H1 (cell line): Measurements from ENCODE around the gene LTF. TPM values are rescaled to one million over a fixed set of nuclear protein-coding genes. Genes with fewer than 3 reads are reported as not detected.

Experiments
- CHD7 ChIP-seq: fragments of 300-600 bp; sonication (generic); IDR thresholded peaks from 2 replicates; pipeline ENCODE4 v1.7.1; 2012; ENCODE audit warnings: low read length, moderate library complexity, mild to moderate bottlenecking, inconsistent platforms; ENCODE audit not compliant: insufficient replicate concordance
- SP1 ChIP-seq: IDR thresholded peaks from 2 replicates; pipeline ENCODE4 v1.6.1; 2011; ENCODE audit warnings: low read depth, low read length
- polyA plus RNA-seq, 7 experiments: library from polyadenylated mRNA; depleted of rRNA in 3 of 7; stranded (reverse) in 5 of 7; unstranded in 2 of 7; fragments of >200 nt in 5 of 7; fragments of 200-250 nt in 2 of 7; gene quantifications; 1 replicate in 5 of 7; 2 replicates in 1 of 7; 4 replicates in 1 of 7; pipeline versions ENCODE4 v1.2.1 to v1.2.3, GENCODE V29; 2011 to 2013; ENCODE audit warnings: missing spikeins in 2 of 7, mixed read lengths in 2 of 7
- total RNA-seq: library from RNA; stranded (reverse); fragmentation: NEBNext Ultra II Directional; extraction: Animal tissue kit (Norgen Biotek cat#: 25700); gene quantifications from 2 replicates; pipeline ENCODE4 v1.2.1, GENCODE V29; 2021

LTF gene
- total and polyA plus RNA-seq, 2 of the 8 experiments (the other 6 are each of a cell fraction or from before 2014, with no cell fraction given) = 0.23 to 0.99 TPM

GRCh38 chr3:46491089-46492070 lies 26.7 kb upstream of the LTF start (continued):
- TF ChIP-seq CHD7 (no peak), SP1 (no peak)
